ENCODE measurements around the gene GRIN2A. TPM values are rescaled to one million over a fixed set of nuclear protein-coding genes. Genes with fewer than 3 reads are reported as not detected.
A peak's percentile ranks its signal among the peaks of the same experiment; 100 is the strongest.

Gene GRIN2A
- total and polyA plus RNA-seq, 2 of the 8 experiments (the other 6 are each of a cell fraction or from before 2014, with no cell fraction given), result 0.18 to 1.8 TPM

- H3K79me2 ChIP-seq (ENCODE audit: control insufficient read depth in 1 of 2, insufficient read depth in 2 of 2, low read length in 2 of 2), result no peaks in the 10 kb centered on the region
- no peak overlapping the region for H3K27ac ChIP-seq (ENCODE audit: low read depth, low read length)
- CTCF ChIA-PET (ENCODE audit: partially characterized antibody), result interaction anchor here (0.9 kb wide), 2 partner anchors 9 to 25 kb away, joined by 4 read pairs; no protein-coding TSS in a partner anchor
- H4K91ac ChIP-seq (replicated peaks; ENCODE audit: insufficient read length, low read length), result no peak overlapping the region
- H2BK20ac ChIP-seq (ENCODE audit: low read length), result no peak overlapping the region
- no peak overlapping the region for H2BK120ac ChIP-seq (replicated peaks; ENCODE audit: low read depth, low read length)
- no peaks in the 10 kb centered on the region for H3K4me1 ChIP-seq (replicated peaks in 1 of 4; ENCODE audit: control insufficient read depth in 3 of 4, insufficient read depth in 4 of 4, low read length in 3 of 4)
- H3K18ac ChIP-seq (ENCODE audit: extremely low read depth, low read length), result no peak overlapping the region
- H2AFZ ChIP-seq (ENCODE audit: low read length), result no peak overlapping the region
- no peaks in the 10 kb centered on the region for H3K36me3 ChIP-seq (ENCODE audit: control insufficient read depth in 2 of 4, insufficient read depth in 4 of 4, low read length in 3 of 4)
- no peaks in the 10 kb centered on the region for H3K9me3 ChIP-seq (ENCODE audit: insufficient read depth in 2 of 2, low read depth in 1 of 2, low read length in 1 of 2)
- no peaks in the 10 kb centered on the region for H3K27me3 ChIP-seq (replicated peaks in 1 of 4; ENCODE audit: control insufficient read depth in 3 of 4, extremely low read depth in 1 of 4, insufficient read depth in 3 of 4, low read length in 3 of 4)
- DNase-seq (ENCODE audit: low read depth in 1 of 2, low spot score in 2 of 2) (no peak), FAIRE-seq (no peak)
- H2BK5ac ChIP-seq (ENCODE audit: low read depth, low read length), result no peak overlapping the region
- H3K4me2 ChIP-seq (ENCODE audit: insufficient read depth in 1 of 2, low read depth in 2 of 2, low read length in 2 of 2), result no peak overlapping the region
- no peak overlapping the region for H3K23ac ChIP-seq (ENCODE audit: insufficient read length)
- H3K56ac ChIP-seq (replicated peaks; ENCODE audit: insufficient read length, low read depth, low read length), result peak overlapping the region; percentile 32
- H2BK12ac ChIP-seq (ENCODE audit: low read depth, low read length), result no peak overlapping the region
- no peak overlapping the region for H4K5ac ChIP-seq (ENCODE audit: insufficient read length, low read depth, low read length)
- POLR2A ChIA-PET (ENCODE audit: partially characterized antibody), result no interaction called here
- no peaks in the 10 kb centered on the region for H4K20me1 ChIP-seq (replicated peaks in 1 of 2; ENCODE audit: control insufficient read depth in 1 of 2, insufficient read depth in 2 of 2, low read length in 2 of 2)
- H3K23me2 ChIP-seq (ENCODE audit: low read depth, low read length), result no peaks in the 10 kb centered on the region; the same call in none of the 2 replicates
- no peak overlapping the region for H4K8ac ChIP-seq (ENCODE audit: extremely low read depth, insufficient read depth, low read length)
- no peak overlapping the region for H2BK15ac ChIP-seq (ENCODE audit: low read length)
- no peak overlapping the region for H3K9ac ChIP-seq (replicated peaks in 1 of 4; ENCODE audit: extremely low read depth in 1 of 4, low read depth in 3 of 4, low read length in 3 of 4)
- H3K79me1 ChIP-seq (ENCODE audit: low read depth, low read length), result no peaks in the 10 kb centered on the region
- WGBS, 2 experiments (ENCODE audit: extremely low coverage in 1 of 2, insufficient coverage in 1 of 2, insufficient read length in 1 of 2, insufficient replicate concordance in 2 of 2, low coverage in 1 of 2, low lambda C conversion rate in 2 of 2, missing lambda C conversion rate in 1 of 2), result 97% methylated on average over 8 of the region's 8 CpGs; no CpG with 5 or more reads in 1 of the 2 experiments
- H3K4me3 ChIP-seq (ENCODE audit: extremely low read depth in 1 of 4, insufficient read depth in 2 of 4, low read depth in 3 of 4, low read length in 4 of 4), result no peak overlapping the region
- no peak overlapping the region for H2AK5ac ChIP-seq (ENCODE audit: low read depth, low read length)
- H3K4ac ChIP-seq (replicated peaks; ENCODE audit: insufficient read length, low read depth, low read length), result no peak overlapping the region
- H3K14ac ChIP-seq (ENCODE audit: insufficient read length), result no peak overlapping the region
- no peak for TF ChIP-seq EZH2 (IDR thresholded peaks at IDR 0.05; ENCODE audit: low read depth, low read length, severe bottlenecking)
- TF ChIP-seq BRCA1 (IDR thresholded peaks at IDR 0.05; ENCODE audit: low read depth, low read length), result no peak
- no peak for TF ChIP-seq BACH1 (IDR thresholded peaks at IDR 0.05; ENCODE audit: low read length)
- no peak for TF ChIP-seq KDM4A (IDR thresholded peaks at IDR 0.05; ENCODE audit: low read depth, low read length, severe bottlenecking)
- no peak for TF ChIP-seq PHF8 (conservative IDR thresholded peaks at IDR 0.05; ENCODE audit: low read depth, low read length)
- no peak for TF ChIP-seq CBX5 (IDR thresholded peaks at IDR 0.05; ENCODE audit: low read depth, low read length)
- no peak for TF ChIP-seq TAF7 (optimal IDR thresholded peaks at IDR 0.05; ENCODE audit: borderline replicate concordance, low read depth, low read length)
- no peak for TF ChIP-seq ATF2 (IDR thresholded peaks at IDR 0.05; ENCODE audit: low read length)
- no peak for TF ChIP-seq TCF12 (IDR thresholded peaks at IDR 0.05; ENCODE audit: low read depth, low read length)
- TF ChIP-seq E2F6 (IDR thresholded peaks at IDR 0.05), result no peak
- TF ChIP-seq EGR1 (IDR thresholded peaks at IDR 0.05; ENCODE audit: borderline replicate concordance, low read depth, low read length), result no peak
These were observed 322.4 kb downstream of the GRIN2A start for GRCh38 chr16:9859701-9860327.
